ENCODE results near the gene PLA2G5. TPM values are rescaled to one million over a fixed set of nuclear protein-coding genes. Genes with fewer than 3 reads are reported as not detected.
A peak's percentile ranks its signal among the peaks of the same experiment; 100 is the strongest.

PLA2G5 gene
- total and polyA plus RNA-seq, 8 donors: 0.12 to 2.0 (median 0.59) TPM; not detected in 1

GRCh38 chr1:20076223-20076622 is 6.2 kb downstream of the PLA2G5 start:
- 51 to 60% methylated on average over 5 of the region's 5 CpGs for WGBS, 2 donors
- no peak for ATAC-seq
- Histone ChIP-seq H3K36me3 (no peaks in the 10 kb centered on the region), H3K4me1 (no peaks in the 10 kb centered on the region), H3K27me3 (no peaks in the 10 kb centered on the region), H3K9me3 (no peaks in the 10 kb centered on the region), H3K27ac (no peak overlapping the region), H3K4me3 (no peak overlapping the region)
- DNase-seq: no peak
- FAIRE-seq: no peak
- intact Hi-C loops (cut with DNase I): no loop called here
- no peak for TF ChIP-seq CTCF (IDR thresholded peaks at IDR 0.05)

GRCh38 chr1:20076710-20077461 is 6.9 kb downstream of the PLA2G5 start:
- 65 to 69% methylated on average over 5 of the region's 5 CpGs for WGBS, 2 donors
- FAIRE-seq (no peak), DNase-seq (no peak)

GRCh38 chr1:20078171-20078651 is 8.2 kb downstream of the PLA2G5 start:
- DNase-seq (no peak), ATAC-seq (no peak), FAIRE-seq (no peak)
- Histone ChIP-seq H3K9me3 (no peaks in the 10 kb centered on the region), H3K27me3 (no peaks in the 10 kb centered on the region), H3K36me3 (no peaks in the 10 kb centered on the region), H3K27ac (no peak overlapping the region), H3K4me3 (no peak overlapping the region), H3K4me1 (no peaks in the 10 kb centered on the region)
- intact Hi-C loops (cut with DNase I): no loop called here
- WGBS, 2 donors: 51 to 56% methylated on average over 8 of the region's 8 CpGs
- no peak for TF ChIP-seq CTCF (IDR thresholded peaks at IDR 0.05)

More at GRCh38 chr1:20076710-20077461, 6.9 kb downstream of the PLA2G5 start:
- no peak overlapping the region for H3K27ac ChIP-seq
- H3K27me3 ChIP-seq: no peaks in the 10 kb centered on the region
- H3K9me3 ChIP-seq: no peaks in the 10 kb centered on the region
- H3K36me3 ChIP-seq: no peaks in the 10 kb centered on the region
- no peak for TF ChIP-seq CTCF (IDR thresholded peaks at IDR 0.05)
- ATAC-seq: peak in 1 of 4 donors; percentile 35
- no peaks in the 10 kb centered on the region for H3K4me1 ChIP-seq
- intact Hi-C loops (cut with DNase I): no loop called here
- H3K4me3 ChIP-seq: no peak overlapping the region

GRCh38 chr1:20078711-20079110 is 8.7 kb downstream of the PLA2G5 start:
- WGBS, 2 donors: 64 to 68% methylated on average over 5 of the region's 5 CpGs
- FAIRE-seq: no peak

More at GRCh38 chr1:20078711-20079110, 8.7 kb downstream of the PLA2G5 start:
- Histone ChIP-seq H3K4me3 (no peak overlapping the region), H3K36me3 (no peaks in the 10 kb centered on the region), H3K27ac (no peak overlapping the region), H3K9me3 (no peaks in the 10 kb centered on the region), H3K4me1 (no peaks in the 10 kb centered on the region), H3K27me3 (no peaks in the 10 kb centered on the region)
- intact Hi-C loops (cut with DNase I): no loop called here
- DNase-seq (no peak), ATAC-seq (no peak)
- no peak for TF ChIP-seq CTCF (IDR thresholded peaks at IDR 0.05)

Data from pancreas (tissue), 10 donors.